Measurements from ENCODE around the gene RFX2.

RFX2 gene

DNA sequence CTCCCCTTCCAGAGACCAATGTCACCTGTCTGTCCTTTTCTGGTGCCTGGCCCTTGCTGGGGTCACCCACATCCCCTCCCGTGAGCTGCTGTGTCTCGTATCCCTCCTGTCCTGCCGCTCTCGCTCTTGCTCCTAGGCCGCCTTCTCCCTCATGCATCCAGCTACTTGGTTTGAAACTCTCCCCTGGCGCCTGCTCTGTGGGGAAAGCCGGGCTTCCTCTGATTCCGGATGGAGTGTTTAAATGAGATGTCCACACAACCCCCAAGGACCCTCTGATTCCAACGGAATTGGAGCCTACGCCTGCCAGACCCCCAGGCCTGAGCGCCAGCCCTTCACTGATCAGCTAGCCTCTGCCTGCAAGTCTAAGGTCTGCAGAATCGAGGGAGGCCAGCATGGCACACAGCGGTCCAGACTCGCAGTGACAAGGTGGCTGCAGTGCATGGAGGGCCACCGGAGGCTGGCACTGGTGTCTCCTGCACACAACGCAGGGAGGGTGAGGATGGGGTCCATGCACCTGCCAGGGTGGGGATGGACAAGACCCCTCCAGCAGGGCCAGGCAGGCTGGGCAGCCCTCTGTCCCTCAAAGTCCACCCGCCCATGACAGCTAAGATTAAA is 47.2 kb downstream of the RFX2 start:
- FAIRE-seq (no peak), DNase-seq (ENCODE audit: extremely low spot score, insufficient read length, low read depth) (no peak)

- no peak for DNase-seq (ENCODE audit: extremely low spot score, insufficient read length, low read depth)
- FAIRE-seq, result no peak
These were observed 48.0 kb downstream of the RFX2 start for GRCh38 chr19:6062274-6062673.

DNA sequence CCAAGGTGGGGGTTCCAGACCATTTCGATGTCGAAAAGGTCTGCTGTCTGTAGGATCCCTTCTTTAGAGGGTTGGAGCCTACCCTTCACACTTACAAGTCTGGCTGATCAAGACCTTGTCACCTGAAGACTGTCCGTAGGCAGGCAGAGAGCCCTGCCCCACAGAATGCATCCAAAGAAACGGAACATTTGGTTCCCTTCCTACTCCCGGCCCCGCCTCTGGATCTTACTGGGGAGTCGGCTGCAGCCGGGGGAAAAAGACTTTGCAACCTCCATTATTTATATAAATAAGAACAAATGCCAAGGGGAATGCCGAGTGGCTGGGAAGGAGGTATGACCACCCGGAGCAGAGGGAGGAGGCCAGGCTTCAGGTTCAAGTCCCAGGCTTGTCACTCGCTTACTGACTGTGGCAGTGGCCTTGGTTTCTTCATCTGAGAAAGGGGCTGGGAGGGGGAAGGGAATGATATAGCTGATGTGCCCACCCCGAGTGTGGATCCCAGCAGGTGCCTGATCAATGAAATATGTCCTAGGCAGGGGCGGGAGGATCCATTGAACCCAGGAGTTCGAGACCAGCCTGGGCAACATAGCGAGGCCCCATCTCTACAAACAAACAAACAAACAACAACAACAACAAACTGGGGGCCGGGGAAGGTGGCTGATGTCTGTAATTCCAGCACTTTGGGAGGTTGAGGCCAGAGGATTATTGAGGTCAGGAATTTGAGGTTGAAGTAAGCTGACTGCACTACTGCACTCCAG is 48.7 kb downstream of the RFX2 start:
- no peak for FAIRE-seq
- no peak for DNase-seq (ENCODE audit: extremely low spot score, insufficient read length, low read depth)

DNA sequence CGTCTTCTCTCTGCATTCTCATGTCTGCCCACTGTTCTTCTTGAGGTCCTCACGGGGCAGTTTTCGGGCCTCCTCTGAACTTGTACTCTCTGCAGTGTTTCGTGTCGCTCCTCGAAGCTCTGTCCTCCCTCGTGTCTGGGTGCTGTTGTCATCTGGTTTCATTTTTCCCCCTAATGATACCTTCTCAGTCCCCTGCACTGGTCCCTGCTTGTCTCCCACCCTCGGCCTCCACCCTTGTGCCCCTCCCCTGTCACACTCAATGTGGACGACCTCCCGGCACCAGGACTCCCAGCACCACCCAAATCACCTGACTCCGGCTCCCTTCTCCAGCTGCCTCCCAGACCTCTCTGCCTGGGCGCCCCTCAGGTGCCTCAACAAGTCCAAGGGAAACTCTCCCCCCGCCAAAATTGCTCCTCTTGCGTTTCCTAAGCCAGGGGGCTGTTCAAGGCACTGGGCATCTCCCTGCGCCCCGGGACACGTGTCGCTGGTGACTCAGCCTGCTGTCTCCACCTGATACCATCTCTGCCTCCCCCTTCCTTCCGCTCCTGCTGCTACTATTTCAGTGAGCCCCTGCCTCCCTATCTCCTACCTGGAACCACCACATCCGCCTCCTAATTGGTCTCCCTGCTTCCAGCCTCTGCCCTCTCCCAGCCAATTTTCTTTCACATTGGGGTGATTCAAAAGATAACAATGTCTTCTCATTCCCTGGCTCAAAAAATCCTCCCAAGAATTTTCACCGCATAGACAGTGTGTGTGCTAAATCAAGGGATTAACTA is 49.5 kb downstream of the RFX2 start:
- FAIRE-seq, result no peak
- DNase-seq (ENCODE audit: extremely low spot score, insufficient read length, low read depth), result no peak

GRCh38 chr19:6059988-6060599 is 50.2 kb downstream of the RFX2 start:
- no peak for DNase-seq (ENCODE audit: extremely low spot score, insufficient read length, low read depth)
- no peak for FAIRE-seq

DNA sequence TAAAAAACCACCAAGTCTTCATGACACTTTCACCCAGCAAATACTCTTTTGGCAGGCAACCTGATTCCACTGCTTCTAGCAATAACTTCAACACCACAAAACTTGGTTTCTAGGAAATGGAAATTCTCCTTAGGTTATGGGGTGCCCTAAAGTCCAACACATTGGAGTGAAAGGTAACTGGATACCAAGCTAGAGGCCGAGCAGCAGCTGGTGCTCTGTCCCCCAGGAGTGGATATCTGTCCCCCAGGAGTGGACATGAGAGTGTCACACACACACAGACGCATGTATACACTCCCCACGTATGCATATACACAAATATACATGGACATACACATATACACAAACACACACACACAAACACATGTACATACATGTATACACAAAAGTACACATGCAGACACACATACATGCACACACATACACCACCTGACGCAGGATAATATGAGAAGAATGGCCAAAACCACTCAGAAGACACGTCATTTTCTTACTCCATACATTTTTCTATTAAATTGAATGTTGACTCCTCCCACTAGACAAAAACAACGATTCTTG is 50.8 kb downstream of the RFX2 start:
- DNase-seq (ENCODE audit: extremely low spot score, insufficient read length, low read depth), result no peak
- no peak for FAIRE-seq

- FAIRE-seq (no peak), DNase-seq (ENCODE audit: extremely low spot score, insufficient read length, low read depth) (no peak)
These were observed 51.6 kb downstream of the RFX2 start for GRCh38 chr19:6058518-6059201.

DNA sequence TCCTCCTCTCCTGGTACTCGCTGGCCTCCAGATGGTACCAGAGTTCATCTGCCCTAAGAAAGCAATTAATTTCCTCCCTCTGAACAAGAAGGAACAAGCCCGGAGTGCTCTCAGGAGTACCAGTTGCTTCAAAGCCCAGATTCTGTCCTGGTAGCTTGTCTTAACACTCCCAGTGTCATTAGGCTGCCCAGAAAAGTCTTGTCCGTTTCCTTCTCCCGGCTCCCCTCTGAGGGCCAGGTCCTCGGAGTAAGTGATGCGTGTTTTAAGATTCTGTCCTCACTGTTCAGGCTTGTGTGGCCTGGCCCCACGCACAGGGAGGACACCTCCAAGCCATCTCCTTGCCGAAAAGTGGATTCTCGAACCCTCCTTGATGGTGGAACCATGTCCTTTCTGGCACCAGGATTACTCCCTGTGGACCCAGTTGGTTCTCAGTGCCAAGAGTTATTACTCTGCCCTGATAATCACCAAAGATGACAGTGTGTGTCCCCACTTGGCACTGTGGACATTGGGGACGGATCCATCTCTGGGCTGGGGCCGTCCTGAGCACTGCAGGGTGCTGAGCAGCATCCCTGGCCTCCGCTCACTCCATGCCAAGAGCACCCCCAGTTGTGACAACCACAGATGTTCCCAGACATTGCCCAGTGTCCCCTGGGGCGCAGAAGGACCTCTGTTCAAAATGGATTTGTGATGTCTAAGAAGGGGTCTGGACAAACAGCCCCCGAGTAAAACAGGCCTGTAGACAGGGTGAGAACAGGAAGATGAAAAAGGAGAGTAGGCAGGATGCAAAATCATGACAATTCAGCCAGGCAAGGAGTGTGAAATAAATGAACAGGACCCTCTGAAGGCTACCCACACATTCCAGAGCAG is 52.4 kb downstream of the RFX2 start:
- DNase-seq (ENCODE audit: extremely low spot score, insufficient read length, low read depth) (no peak), FAIRE-seq (no peak)

- FAIRE-seq (no peak), DNase-seq (ENCODE audit: extremely low spot score, insufficient read length, low read depth) (no peak)
These were observed 53.3 kb downstream of the RFX2 start for GRCh38 chr19:6056801-6057650.

DNA sequence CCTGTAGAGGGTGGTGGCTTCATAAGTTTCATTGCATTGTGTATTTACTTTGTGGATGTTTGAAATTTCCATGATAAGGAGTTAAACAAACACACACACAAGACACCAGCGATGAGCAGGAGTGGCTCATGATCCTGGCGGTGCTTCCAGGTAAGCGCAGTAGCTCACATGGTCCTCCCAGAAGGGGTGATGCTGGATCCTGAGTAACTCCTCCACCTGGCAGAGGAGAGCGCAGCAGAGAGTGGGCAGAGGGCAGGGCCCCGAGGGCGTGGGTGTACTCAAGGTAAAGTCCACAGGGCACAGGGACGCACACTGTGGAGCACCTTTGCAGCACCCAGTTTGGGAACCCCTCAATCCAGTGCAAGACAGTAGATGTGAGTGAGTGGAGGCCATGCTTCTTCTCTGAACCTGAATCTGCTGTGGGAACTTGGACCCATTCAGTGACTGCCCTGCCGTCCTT is 54.0 kb downstream of the RFX2 start:
- no peak for FAIRE-seq
- no peak for DNase-seq (ENCODE audit: extremely low spot score, insufficient read length, low read depth)

DNA sequence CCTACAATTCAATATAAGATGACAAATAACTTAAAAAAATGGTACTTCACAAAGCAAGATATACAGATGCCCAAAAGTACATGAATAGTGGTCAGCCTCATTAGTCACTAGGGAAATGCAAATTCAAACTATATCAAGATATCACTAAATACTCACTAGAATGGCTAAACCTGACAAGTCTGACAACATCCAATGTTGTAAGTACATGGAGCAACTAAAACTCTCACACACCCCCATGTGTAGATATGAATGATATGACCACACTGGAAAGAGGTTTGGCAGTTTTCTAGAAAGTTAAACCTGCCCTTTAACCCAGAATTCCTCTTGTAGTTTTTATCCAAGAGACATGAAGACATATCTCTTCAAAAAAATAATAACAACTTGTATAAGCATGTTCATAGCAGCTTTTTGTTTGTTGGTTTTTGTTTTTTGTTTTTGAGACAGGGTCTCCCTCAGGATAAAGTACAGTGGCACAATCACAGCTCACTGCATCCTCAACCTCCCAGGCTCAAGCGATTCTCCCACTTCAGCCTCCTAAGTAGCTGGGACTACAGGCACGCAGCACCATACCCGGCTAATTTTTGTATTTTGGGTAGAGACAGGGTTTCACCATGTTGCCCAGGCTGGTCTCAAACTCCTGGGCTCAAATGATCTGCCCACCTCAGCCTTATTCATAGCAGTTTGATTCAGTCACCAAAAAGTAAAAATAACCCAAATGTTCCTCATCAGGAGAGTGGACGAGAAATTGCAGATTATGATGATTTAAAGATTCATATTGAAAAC is 55.1 kb downstream of the RFX2 start:
- no peak for FAIRE-seq
- DNase-seq (ENCODE audit: extremely low spot score, insufficient read length, low read depth), result no peak

GRCh38 chr19:6048793-6049405 is 61.4 kb downstream of the RFX2 start:
- DNase-seq (ENCODE audit: extremely low spot score, insufficient read length, low read depth), result peak; percentile 79
- FAIRE-seq, result peak; percentile 90

DNA sequence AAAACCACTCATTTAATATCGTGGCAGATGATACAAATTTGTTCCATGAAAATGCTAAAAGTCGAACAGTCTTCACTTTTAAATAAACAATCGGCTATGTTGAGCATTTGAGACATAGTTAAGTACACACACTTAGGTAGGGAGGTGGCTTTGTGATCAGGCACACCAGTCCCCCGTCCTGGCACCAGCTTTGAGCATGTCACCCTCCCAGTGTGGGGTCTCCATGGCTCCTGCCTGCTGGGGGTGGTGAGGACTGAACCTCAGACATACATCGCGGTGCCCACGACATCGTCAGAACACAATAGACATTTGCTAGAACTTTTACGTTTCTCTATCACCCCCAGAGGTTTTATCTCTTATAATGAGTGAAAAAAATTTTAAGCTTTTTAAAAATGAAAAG is 62.0 kb downstream of the RFX2 start:
- DNase-seq (ENCODE audit: extremely low spot score, insufficient read length, low read depth) (no peak), FAIRE-seq (no peak)

- FAIRE-seq (peak; percentile 76), DNase-seq (ENCODE audit: extremely low spot score, insufficient read length, low read depth) (no peak)
These were observed 62.5 kb downstream of the RFX2 start for GRCh38 chr19:6047741-6048251.

- DNase-seq (ENCODE audit: extremely low spot score, insufficient read length, low read depth), result no peak
- no peak for FAIRE-seq
These were observed 63.0 kb downstream of the RFX2 start for GRCh38 chr19:6047256-6047655.

GRCh38 chr19:6045108-6045507 is 65.2 kb downstream of the RFX2 start:
- DNase-seq (ENCODE audit: extremely low spot score, insufficient read length, low read depth), result no peak
- FAIRE-seq, result no peak
